Dedifferentiated amniotic fluid mesenchymal stem cell (primary cell): ENCODE results near the gene UMOD.
"Not testable (repeated sequence)": the region's sequence is repeated elsewhere in the genome, so short reads cannot be mapped to it uniquely, and the experiment has no call there.

ENCODE experiments used
- DNase-seq: peaks from one replicate; pipeline ENCODE4 v3.0.0-alpha.2; 2016; ENCODE audit errors: extremely low spot score

Gene UMOD

GRCh38 chr16:20321051-20321450 lies 31.5 kb downstream of the UMOD start:
- not testable (repeated sequence) for DNase-seq

- DNase-seq: no peak
Observed at GRCh38 chr16:20320592-20320991, 31.9 kb downstream of the UMOD start.

DNA sequence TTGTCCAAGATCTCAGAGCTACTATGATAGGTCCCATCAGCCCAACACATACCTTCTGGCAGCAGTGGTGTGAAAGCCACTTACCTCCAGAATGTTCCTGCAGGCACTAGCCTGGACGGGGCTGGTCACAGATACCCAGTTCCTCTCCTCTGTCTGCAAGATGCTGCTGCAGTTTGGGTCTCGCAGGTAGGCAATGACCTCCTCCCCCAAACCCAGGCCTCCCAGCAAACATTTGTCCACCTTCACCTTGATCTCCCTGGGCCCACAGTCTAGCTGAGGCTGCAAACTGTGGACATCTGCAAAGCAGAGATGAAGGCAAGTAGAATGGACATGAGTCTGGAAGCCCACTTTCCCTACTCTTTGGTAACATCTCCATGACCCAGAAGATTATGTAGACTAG lies 32.3 kb downstream of the UMOD start:
- DNase-seq: no peak

DNA sequence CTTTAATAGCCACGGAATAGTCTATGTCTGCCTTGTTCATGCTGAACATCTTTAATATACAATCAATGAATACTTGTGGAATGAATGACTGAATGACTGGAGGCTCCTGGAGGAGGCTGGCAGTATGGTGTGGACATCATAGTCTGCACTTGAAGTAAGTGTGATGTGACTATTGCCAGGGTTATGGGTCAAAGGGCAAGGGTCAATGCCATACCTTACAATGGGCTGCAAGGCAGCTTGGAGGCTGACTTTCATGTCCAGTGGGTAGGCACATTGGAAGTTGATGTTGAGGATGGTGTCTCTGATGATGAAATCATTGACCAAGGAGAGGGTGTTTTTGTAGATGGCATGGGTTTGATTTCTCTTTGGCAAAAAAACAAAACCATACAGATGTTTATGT lies 33.1 kb downstream of the UMOD start:
- no peak for DNase-seq

DNA sequence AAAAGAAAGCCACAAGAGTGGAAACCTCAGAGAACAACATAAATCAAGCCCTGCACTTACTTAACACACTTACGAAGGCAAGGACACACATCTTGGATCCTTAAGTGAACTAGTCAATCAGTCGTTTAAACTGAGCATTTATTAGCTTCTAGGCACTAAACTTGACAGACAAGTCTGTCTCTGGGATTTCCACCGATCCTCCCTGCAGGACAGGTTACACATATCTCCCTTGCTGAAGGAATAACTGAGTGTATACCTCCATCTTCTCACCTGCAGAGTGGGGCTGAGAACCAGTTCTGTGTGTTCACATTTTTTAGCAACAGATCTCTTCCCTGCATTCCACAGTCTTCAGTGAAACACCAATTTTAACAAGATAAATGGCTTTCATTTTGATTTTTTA lies 34.1 kb downstream of the UMOD start:
- no peak for DNase-seq

- no peak for DNase-seq
Observed at GRCh38 chr16:20318006-20318405, 34.5 kb downstream of the UMOD start.

DNA sequence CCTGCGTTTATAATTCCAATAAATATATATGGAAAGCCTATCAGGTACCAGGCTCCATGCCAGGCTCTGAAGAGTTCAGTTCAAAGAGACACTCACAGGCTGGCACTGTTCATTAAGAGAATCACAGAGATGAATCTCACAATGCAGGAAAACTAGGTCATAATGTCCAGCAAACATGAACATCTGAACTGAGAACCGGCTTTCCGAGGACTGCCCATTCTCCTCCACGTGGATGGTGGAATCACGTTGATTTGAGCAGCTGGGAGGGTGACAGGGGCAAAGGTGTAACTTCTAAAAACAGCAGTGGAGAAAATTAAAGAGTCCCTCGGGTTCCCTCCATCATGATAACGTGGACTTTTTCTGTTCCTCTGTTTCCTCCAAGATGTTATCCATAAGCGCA lies 35.4 kb downstream of the UMOD start:
- DNase-seq: no peak

DNA sequence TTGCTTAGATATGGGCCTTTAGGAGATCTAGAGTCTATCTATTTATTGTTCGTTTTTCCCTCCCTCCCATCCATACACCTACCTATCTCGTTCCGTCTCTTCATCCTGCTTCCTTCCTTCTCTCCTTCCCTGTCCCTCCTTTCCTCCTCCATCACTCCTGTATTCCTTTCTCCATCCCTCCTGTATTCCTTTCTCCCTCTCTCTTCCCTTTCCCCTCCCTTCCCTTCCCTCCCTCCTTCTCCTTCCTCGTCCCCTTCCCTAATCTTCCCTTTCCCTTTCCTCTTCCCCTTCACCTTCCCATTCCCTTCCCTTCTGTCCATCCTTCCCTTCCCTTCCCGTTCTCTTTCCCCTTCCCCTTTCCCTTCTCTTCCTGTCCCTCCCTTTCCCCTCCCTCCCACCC lies 35.8 kb downstream of the UMOD start:
- no peak for DNase-seq

GRCh38 chr16:20315764-20316163 lies 36.8 kb downstream of the UMOD start:
- no peak for DNase-seq

DNA sequence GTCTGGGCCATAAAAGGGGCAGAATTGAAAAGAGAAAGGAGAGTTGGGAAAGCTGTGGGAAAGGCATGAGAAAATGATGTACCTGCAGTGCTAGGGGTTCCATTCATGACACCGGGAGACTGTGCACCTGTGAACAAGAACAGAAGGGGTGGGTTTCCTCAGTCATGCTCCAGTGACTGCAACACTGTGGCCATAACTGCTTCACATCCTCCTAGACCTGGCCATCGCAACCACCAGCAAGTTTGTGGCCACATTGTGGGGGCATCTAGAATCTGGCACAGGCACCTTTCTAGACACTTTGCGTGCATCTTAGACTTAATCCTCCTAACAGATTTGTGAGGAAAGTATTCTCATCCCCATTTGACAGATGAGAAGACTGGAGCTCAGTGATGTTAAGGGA lies 37.9 kb downstream of the UMOD start:
- DNase-seq: no peak

DNA sequence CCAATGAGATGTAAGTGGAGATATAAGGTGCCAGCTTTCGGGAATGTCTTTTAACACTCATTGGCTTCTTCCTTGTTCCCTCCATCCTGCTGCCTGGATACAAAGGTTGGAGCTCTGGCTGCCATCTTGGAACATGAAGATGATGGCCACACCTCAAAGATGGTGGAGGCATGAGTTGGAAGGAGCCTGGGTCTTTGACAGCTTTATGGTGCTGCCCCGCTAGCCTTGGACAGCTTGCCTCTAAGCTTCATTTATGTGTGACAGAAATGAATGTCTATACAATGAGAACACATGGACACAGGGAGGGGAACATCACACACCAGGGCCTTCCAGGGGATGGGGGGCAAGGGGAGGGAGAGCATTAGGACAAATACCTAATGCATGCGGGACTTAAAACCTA lies 38.8 kb downstream of the UMOD start:
- DNase-seq: no peak

- not testable (repeated sequence) for DNase-seq
Observed at GRCh38 chr16:20312536-20313095, 39.9 kb downstream of the UMOD start.

- no peak for DNase-seq
Observed at GRCh38 chr16:20311548-20311947, 41.0 kb downstream of the UMOD start.

DNA sequence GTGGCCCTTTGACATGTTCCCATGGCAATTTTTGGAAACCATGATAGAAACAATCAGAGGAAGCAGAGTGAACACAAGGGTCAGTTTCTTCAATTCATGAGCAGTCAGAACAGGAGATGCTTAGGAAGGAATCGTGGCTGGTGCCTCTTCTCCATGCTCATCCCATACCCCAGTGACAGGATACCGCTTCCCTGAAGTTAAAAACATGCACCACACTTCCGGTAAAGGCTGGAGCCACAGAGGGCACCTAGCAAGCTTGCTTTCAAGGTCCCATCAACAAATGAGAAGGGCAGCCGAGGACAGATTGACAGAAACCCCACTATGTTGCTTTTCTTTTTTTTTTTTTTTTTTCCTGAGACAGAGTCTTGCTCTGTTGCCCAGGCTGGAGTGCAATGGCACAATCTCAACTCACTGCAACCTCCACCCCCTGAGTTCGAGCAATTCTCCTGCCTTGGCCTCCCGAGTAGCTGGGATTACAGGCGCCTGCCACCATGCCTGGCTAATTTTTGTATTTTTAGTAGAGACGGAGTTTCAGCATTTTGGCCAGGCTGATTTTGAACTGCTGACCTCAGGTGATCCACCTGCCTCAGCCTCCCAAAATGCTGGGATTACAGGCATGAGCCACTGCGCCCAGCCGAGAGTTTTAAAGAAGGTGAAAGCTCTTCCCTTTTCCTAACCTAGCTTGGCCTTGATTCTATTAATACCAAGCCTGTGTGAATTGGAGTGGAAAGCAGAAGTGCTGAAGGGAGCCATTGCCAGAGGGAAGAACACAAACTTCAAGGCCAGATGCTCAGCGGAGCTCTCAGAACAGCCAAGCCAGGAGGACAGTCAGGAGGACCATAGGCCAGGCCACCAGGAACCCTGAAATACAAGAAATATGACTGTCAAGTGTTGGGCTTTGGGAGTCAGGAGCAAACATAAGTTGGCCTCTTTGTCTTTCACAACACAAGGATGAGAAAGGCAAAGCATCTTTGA lies 41.8 kb downstream of the UMOD start:
- DNase-seq: no peak

GRCh38 chr16:20309786-20310185 lies 42.7 kb downstream of the UMOD start:
- DNase-seq: no peak

GRCh38 chr16:20308801-20309590 lies 43.5 kb downstream of the UMOD start:
- no peak for DNase-seq

DNA sequence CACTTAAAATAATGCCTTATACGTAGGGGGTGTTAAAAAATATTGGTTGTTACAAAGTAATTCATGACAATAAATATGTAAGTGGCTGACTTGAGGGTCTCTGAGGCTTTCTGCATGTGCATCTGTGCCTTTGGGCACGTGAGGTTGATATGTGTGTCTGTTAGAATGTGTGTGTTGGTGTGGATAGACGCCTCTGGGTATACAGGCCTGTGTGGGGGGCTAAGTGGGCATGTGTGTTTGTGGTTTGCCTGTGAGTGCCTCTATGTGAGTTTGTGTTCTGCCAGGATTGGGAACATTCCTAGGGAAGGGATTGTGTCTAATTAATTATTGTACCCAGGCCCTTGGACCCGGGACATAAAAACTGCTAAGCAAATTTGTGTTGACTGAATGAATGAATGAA lies 44.2 kb downstream of the UMOD start:
- no peak for DNase-seq

DNA sequence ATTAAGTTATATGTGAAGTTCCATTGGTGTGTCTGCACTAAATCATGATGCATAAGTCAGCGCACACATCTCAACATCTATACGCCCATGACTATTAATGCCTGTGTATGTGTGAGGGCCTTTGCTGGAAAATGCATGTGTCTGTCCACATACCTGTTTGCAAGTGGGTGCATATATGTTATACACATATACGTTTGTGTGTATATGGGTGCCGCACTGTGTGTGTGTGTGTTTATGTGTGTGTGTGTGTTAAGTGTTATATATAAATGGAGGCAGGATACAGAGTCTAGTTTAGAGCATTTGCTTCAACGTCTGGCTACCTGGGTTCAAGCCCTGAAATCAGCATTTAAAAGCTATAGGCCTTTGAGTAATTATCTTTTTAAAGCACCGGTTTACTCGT lies 44.7 kb downstream of the UMOD start:
- DNase-seq: no peak

GRCh38 chr16:20307240-20307671 lies 45.3 kb downstream of the UMOD start:
- DNase-seq: no peak

DNA sequence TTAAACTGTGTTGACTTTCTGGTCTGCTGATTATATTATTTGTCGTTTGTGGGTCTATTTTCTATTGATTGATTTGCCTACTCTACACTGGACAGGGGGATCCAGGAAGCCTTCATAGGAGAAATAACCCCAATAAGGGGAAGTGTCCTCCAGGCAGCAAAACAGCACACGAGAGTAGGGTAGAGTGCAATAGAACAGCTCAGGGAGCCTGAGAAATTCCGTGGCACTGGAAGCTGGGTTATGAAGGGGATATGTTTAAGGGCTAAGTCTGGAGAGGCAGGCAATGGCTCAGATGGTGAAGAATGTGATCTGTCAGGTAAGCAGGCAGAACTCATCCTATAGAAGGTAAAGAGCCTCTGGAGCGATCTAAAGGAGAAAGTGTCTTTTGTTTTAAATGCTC lies 46.1 kb downstream of the UMOD start:
- DNase-seq: no peak

- DNase-seq: no peak
Observed at GRCh38 chr16:20303012-20303411, 49.5 kb downstream of the UMOD start.

- DNase-seq: no peak
Observed at GRCh38 chr16:20302389-20302788, 50.1 kb downstream of the UMOD start.

DNA sequence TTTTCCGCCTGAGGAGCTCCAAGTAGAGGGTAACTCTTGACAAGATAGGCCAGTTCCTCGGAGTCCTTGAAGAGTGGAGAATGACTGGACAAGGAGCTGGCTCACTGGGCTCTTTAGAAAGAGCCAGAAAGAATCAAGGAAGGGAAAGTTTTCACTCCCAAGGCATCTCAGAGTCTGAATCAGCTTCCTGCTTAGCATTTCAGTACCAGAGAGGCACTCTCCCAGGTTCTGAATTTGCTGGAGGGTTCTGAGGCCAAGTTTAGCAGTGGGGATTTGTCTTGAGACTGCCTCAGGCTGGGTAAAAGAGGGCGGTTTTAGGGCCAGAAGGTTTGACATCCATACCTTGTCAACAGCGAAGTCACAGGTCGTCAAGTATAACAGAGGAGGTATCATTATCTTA lies 50.7 kb downstream of the UMOD start:
- DNase-seq: no peak
